GM19025 (cell line): Measurements from ENCODE around the gene TAS2R31.

Source experiments
- ATAC-seq: cut with Tn5 transposase; IDR thresholded peaks from one replicate; pipeline ENCODE4 v1.9.1; 2021; ENCODE audit warnings: mild to moderate bottlenecking, low read depth, moderate library complexity; ENCODE audit not compliant: unreplicated experiment

TAS2R31 gene

GRCh38 chr12:11014234-11014633, 17.0 kb downstream of the TAS2R31 start:
- ATAC-seq: no peak

- ATAC-seq: no peak
Observed at GRCh38 chr12:11007608-11008007, 23.6 kb downstream of the TAS2R31 start.

GRCh38 chr12:10998204-10998603, 33.0 kb downstream of the TAS2R31 start, which contains the start of gene TAS2R20:
TAS2R20 (minus strand) TSS chr12:10998304; CDS start chr12:10997875, 429 bp downstream.
- ATAC-seq: no peak

- ATAC-seq: no peak
Observed at GRCh38 chr12:10994307-10994706, 36.9 kb downstream of the TAS2R31 start.

GRCh38 chr12:10989107-10989506, 42.1 kb downstream of the TAS2R31 start:
- ATAC-seq: no peak

- ATAC-seq: no peak
Observed at GRCh38 chr12:10986812-10987211, 44.4 kb downstream of the TAS2R31 start, which contains the start of gene TAS2R50. TAS2R50 (minus strand) TSS chr12:10986912; CDS start chr12:10986860, 52 bp downstream.

GRCh38 chr12:10982244-10982643, 49.0 kb downstream of the TAS2R31 start:
- ATAC-seq: no peak
